ENCODE measurements around the gene SCFD2. TPM values are rescaled to one million over a fixed set of nuclear protein-coding genes. Genes with fewer than 3 reads are reported as not detected.

SCFD2 gene
- total RNA-seq, 1 experiment from 2014 or later, result 19.2 TPM

DNA sequence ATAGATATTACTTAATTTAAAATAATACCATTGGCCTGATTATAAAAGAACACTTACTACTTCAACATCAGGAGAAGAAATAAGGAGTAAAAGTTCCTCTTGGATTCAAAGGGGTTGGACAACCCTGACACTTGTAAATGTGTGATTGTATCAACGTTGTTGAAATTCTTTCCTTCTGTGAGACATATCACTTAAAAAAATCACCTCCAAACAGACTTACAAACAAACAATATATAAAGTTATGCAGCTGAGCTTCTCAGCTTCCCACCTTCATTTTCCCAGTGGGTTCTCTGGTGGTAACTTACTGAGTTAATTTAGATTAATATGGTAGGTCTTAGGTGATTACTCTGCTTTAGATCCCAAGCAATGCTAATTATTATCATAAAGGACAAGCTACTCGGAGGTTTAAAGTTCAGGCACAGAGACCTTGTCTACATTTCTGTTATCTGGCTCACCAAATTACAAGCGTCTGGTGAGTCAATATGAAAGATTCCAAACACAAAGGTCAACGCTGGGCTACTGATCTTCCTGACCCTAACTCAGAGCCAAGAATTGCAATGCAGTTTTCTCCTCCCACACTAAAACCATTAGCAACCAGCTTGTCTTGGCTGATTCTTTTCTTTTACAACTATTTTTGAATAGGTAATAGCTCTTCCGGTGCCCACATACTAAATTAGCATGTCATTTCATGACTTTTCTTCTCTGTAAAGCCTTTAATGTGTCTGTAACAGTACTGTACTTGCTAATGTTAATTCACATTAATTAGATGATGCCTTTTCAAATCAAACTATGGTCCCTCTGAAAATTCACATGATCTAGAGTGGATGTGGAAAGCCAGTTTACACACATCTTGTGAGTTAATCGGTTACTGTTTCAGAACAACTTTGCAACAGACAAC is 346.1 kb downstream of the SCFD2 start:
- ChIA-PET POLR2A (interaction anchor here (0.6 kb wide), 1 partner anchor 25 kb away, joined by 3 read pairs; no protein-coding TSS in a partner anchor), CTCF (interaction anchor here (0.6 to 1.1 kb wide), 3 partner anchors 8 to 1214 kb away, joined by 3 read pairs; no protein-coding TSS in a partner anchor)
- TF ChIP-seq, protein P1, sequence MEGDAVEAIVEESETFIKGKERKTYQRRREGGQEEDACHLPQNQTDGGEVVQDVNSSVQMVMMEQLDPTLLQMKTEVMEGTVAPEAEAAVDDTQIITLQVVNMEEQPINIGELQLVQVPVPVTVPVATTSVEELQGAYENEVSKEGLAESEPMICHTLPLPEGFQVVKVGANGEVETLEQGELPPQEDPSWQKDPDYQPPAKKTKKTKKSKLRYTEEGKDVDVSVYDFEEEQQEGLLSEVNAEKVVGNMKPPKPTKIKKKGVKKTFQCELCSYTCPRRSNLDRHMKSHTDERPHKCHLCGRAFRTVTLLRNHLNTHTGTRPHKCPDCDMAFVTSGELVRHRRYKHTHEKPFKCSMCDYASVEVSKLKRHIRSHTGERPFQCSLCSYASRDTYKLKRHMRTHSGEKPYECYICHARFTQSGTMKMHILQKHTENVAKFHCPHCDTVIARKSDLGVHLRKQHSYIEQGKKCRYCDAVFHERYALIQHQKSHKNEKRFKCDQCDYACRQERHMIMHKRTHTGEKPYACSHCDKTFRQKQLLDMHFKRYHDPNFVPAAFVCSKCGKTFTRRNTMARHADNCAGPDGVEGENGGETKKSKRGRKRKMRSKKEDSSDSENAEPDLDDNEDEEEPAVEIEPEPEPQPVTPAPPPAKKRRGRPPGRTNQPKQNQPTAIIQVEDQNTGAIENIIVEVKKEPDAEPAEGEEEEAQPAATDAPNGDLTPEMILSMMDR (IDR thresholded peaks at IDR 0.05; ENCODE audit: unreplicated experiment), result no peak
- Mint-ChIP-seq H3K27ac (ENCODE audit: low read depth, unreplicated experiment) (no peak overlapping the region), H3K4me1 (ENCODE audit: insufficient read depth, unreplicated experiment) (peaks cover 10% of the 10 kb centered on the region), H3K9me3 (ENCODE audit: unreplicated experiment) (no peaks in the 10 kb centered on the region), H3K36me3 (ENCODE audit: insufficient read depth, unreplicated experiment) (no peaks in the 10 kb centered on the region), H3K4me3 (ENCODE audit: unreplicated experiment) (no peak overlapping the region), H3K27me3 (ENCODE audit: insufficient read depth, unreplicated experiment) (no peaks in the 10 kb centered on the region)
- intact Hi-C loops (cut with micrococcal nuclease), result loop anchor here (5.0 to 10.0 kb wide), 2 partner anchors 168 to 885 kb away; no protein-coding TSS in a partner anchor
- DNase-seq (ENCODE audit: unreplicated experiment), result peak; percentile 55
- BruUV-seq (replicated peaks), result no TSS peak

DNA sequence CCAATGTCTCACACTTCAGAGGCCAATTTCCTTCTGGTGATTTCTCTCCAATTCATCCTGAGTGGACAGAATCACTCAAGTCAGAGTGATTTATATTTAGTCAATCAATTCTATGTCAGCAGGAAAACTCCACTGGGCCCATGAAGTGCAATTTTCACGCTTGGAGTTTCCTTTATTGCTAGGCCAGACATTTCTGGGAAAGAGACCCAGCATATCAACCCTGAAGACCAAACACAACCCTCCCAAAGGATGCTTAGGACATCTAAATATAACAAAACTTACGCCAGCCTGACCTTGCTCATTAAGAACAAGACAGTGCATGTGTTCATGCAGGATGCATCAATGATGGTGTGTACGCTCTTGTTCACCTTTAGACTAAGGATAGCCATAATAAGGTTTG is 347.4 kb downstream of the SCFD2 start:
- TF ChIP-seq, protein P1 (IDR thresholded peaks at IDR 0.05; ENCODE audit: unreplicated experiment), result no peak
- no TSS peak for BruUV-seq (replicated peaks)
- H3K9me3 Mint-ChIP-seq (ENCODE audit: unreplicated experiment), result no peaks in the 10 kb centered on the region
- peaks cover 20% of the 10 kb centered on the region for H3K4me1 Mint-ChIP-seq (ENCODE audit: insufficient read depth, unreplicated experiment)
- DNase-seq (ENCODE audit: unreplicated experiment), result no peak
- intact Hi-C loops (cut with micrococcal nuclease), result loop anchor here (10.0 kb wide), 1 partner anchor 886 kb away; no protein-coding TSS in a partner anchor
- no peaks in the 10 kb centered on the region for H3K36me3 Mint-ChIP-seq (ENCODE audit: insufficient read depth, unreplicated experiment)
- no peak overlapping the region for H3K4me3 Mint-ChIP-seq (ENCODE audit: unreplicated experiment)
- ChIA-PET POLR2A (interaction anchor here (0.6 kb wide), 1 partner anchor 83 kb away, joined by 3 read pairs; no protein-coding TSS in a partner anchor), CTCF (interaction anchor here (1.0 to 4.4 kb wide), 2 partner anchors 650 to 1216 kb away, joined by 3 to 16 read pairs; no protein-coding TSS in a partner anchor)
- no peak overlapping the region for H3K27ac Mint-ChIP-seq (ENCODE audit: low read depth, unreplicated experiment)
- H3K27me3 Mint-ChIP-seq (ENCODE audit: insufficient read depth, unreplicated experiment), result no peaks in the 10 kb centered on the region

DNA sequence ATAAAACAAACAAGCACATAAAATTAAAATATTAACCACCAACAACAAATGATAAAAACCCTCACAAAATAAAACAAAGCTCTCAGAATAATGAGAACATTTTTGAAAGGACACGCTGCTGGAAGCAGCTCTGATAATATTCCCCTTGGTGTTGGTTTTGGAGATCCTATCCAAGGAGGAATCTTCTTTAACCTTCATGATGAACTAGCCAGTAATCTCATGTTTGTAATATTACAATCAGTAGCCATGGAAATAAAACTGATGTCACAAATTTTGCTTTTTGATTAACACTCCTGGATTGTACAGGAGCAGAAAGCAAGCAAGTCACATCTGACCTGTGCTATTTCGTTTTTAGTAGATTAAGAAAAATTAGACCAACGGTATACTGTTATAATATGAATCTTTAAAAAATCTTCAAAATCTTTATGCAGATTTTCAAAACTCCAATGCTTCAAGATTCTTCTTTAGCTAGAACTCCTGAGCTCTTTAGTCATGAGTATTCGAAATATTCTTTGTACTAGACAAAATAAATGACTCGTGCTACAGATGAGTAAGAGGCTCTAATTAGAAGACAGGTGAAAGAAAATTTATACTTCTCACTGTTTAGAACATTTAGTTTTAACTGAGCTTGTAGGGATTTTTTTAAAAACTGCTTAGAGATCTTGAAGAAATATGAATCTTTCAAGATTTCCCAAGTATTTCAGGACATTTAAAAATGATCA is 349.6 kb downstream of the SCFD2 start:
- TF ChIP-seq, protein P1 (IDR thresholded peaks at IDR 0.05; ENCODE audit: unreplicated experiment), result no peak
- CTCF ChIA-PET, result interaction anchor here (0.6 to 4.4 kb wide), 5 partner anchors 40 to 1218 kb away, joined by 3 to 16 read pairs (median 4); no protein-coding TSS in a partner anchor
- POLR2A ChIA-PET, result interaction anchor here (0.6 to 1.0 kb wide), 2 partner anchors 12 to 240 kb away, joined by 3 to 6 read pairs; no protein-coding TSS in a partner anchor
- no peak for DNase-seq (ENCODE audit: unreplicated experiment)
- Mint-ChIP-seq H3K4me3 (ENCODE audit: unreplicated experiment) (no peak overlapping the region), H3K9me3 (ENCODE audit: unreplicated experiment) (no peaks in the 10 kb centered on the region), H3K4me1 (ENCODE audit: insufficient read depth, unreplicated experiment) (peaks cover 31% of the 10 kb centered on the region), H3K27me3 (ENCODE audit: insufficient read depth, unreplicated experiment) (no peaks in the 10 kb centered on the region), H3K27ac (ENCODE audit: low read depth, unreplicated experiment) (no peak overlapping the region), H3K36me3 (ENCODE audit: insufficient read depth, unreplicated experiment) (no peaks in the 10 kb centered on the region)
- BruUV-seq (replicated peaks), result no TSS peak
- intact Hi-C loops (cut with micrococcal nuclease), result loop anchor here (2.0 to 10.0 kb wide), 2 partner anchors 889 to 1217 kb away; no protein-coding TSS in a partner anchor
